C1 segment of cervical spinal cord (tissue), 14 donors: ENCODE measurements around the gene FBLN7.

Source experiments
- DNase-seq, 14 donors: peaks; one replicate each; lab custom pipeline; 2025; lab: John Stamatoyannopoulos, UW

The FBLN7 gene

GRCh38 chr2:112157472-112157871 lies 19.3 kb downstream of the FBLN7 start:
- no peak for DNase-seq

DNA sequence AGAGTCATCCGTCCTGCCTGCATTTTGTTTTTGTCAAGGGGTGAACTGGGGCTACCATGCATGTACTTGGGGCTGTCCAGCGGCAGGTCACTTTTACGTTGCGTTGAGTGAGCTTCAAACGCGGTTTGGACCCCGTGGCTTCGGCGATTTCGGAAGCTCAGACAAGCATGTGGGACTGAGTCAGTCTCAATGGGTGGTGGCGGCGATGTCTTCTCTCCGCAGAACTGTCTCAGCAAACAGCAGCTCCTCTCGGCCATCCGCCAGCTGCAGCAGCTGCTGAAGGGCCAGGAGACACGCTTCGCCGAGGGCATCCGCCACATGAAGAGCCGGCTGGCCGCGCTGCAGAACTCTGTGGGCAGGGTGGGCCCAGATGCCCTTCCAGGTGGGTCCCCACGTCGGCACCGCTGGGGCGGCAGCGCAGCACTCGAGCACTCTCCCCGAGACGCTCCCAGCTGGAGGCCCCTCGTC lies 21.3 kb downstream of the FBLN7 start:
- DNase-seq, result no peak

- DNase-seq, result no peak
These were observed 22.4 kb downstream of the FBLN7 start for GRCh38 chr2:112160283-112161250.

GRCh38 chr2:112161431-112162145 lies 23.4 kb downstream of the FBLN7 start:
- no peak for DNase-seq

GRCh38 chr2:112162341-112162740 lies 24.2 kb downstream of the FBLN7 start:
- DNase-seq, result no peak

- no peak for DNase-seq
These were observed 24.8 kb downstream of the FBLN7 start for GRCh38 chr2:112162956-112163355.

DNA sequence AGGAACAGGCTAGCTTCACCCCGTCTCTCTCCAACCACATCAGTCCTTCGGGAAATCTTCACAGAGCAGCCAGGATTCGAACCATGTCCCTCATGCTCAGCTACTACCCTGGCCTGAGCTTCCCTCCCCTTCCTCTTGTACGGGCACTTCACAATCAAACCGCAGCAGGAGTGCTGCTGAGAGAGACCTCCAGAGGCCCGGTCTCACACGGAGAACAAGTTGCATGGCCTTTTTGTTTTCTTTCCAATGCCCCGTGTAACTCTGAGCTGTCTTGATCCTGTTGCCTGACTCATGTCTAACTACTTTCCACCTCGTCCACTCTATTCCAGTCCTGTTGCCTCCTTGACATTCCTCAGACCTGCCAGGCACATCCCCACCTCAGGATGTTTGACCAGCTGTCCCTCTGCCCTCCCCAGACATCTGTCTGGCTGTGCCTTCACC lies 25.4 kb downstream of the FBLN7 start:
- no peak for DNase-seq

- DNase-seq, result no peak
These were observed 26.7 kb downstream of the FBLN7 start for GRCh38 chr2:112164876-112165275.

DNA sequence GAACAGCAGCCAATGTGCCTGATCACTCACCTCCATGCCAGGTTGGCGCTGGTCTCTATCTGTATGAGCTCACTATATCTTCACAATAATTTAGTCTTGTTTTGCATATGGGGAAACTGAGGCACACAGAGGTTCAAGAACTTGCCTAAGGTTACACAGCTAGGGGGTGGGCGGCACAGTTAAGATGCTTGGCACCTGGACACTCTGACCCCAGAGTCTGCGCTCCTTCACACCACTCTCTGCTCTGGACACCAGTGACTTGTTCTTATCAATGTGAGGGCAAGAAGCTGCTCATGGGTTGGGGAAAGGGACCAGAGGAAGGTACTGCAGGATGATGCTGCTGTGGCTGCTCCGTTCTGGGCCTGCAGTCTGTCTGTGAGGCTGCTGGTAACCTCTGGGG lies 27.1 kb downstream of the FBLN7 start:
- no peak for DNase-seq

DNA sequence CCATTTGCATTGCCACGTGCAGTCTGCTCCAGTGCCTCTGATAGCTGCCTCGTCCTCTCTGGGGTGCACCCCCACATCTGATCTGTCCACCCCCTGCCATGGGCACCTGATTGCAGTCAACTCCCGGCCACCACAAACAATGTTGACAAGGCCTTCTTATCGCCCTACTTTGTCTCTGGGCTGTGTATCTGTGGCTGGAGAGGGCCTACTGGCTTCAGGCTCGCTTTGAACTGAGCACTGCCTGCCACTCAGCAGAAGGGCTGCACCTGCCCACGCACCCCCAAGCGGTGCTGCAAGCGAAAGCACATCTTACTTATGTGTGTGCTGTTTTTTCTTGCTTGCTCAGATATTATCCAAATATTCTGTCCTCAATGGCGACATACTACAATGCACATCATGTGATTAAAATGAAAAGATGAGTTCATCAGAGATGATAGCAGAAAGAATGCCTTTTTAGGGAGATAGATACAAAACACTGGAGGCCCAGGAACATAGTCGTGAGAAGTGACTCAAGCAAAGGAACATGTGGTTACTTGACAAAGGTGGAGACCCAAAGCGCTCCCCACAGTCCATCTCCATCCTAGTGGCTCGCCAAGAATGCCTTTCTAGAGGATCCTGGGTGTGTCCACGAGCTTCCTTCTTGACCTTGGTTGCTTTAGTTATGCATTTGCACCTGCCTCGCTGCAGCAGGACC lies 28.8 kb downstream of the FBLN7 start:
- no peak for DNase-seq

DNA sequence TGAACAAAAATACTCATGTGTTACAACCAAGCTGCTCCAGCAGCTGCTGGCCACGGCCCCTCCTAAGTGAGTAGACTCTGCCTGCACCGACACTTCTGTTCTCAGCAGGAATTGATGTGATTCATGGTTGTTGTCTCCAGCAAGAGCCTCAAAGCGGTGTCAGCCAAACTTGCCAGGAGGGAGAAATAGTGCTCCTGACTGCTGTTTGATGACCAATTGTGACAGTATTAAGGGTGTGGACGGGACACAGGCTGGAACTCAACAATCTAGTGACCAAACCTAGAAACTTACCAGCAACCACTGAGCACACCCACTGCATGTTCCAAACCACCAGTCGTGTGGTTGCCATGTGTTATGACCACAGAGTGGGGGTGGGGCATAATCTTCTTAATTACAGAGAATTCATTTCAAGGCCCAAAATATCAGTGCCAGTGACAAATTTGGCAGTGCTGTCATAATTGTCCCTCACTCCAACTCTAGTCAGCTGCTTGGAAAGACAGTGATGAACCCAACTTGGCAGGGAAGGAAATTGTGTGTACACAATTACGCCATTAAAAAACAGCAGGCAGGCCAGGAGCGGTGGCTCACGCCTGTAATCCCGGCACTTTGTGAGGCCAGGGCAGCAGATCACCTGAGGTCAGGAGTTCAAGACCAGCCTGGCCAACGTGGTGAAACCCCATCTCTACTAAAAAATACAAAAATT lies 30.4 kb downstream of the FBLN7 start:
- DNase-seq, result no peak

- no peak for DNase-seq
These were observed 32.3 kb downstream of the FBLN7 start for GRCh38 chr2:112170495-112170894.

DNA sequence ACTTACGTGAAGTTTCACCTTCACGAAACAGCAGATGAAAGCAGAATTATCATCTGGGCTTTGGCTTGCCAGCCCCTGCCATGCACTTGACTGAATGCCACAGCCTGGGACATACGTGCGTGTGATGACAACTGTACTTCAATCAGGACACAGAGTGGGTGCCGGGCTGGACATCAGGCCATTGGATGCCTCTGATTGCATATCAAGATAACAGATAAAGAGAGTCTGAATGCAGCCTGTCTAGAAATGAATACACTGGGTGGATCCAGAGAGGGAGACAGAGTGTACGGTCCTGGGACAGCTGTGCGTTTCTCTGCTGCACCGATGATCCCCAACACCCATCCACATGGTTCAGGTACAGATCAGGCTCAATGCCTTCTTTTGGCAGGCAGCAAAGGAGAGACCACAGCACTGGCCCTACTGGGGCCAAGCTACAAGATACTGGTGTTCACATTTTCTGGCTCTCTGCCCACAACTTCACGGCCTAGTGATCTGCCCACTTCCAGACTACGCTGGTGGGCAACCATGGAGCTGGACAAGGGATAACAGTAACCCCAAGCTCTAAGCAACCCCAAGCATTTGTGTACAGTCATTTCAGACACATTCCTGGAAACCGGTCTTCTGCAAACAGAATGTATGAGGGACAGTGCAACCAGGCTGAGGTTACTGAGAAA lies 35.6 kb downstream of the FBLN7 start:
- DNase-seq, result no peak

- DNase-seq, result no peak
These were observed 36.2 kb downstream of the FBLN7 start for GRCh38 chr2:112174383-112174782.

DNA sequence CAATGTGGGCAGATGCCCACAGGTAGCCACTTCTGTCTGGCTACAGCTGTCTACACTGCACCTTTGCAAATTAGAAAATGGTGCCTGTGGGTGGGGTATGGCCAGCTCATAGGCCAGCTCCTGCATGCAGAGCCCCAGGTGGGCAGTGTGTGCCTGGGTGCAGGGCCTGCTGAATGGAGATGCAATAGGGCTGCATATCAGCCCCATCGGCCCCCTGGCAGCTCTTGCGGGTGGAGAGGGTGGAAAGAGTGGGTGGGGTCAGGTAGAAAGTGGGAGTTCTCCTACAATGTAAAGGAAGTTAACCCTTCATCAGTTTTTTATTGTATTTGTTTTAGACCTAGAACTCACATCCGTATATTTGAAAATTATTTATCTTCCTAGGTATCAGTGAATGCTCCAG lies 37.1 kb downstream of the FBLN7 start:
- DNase-seq, result no peak

GRCh38 chr2:112175958-112176573 lies 37.9 kb downstream of the FBLN7 start:
- no peak for DNase-seq

DNA sequence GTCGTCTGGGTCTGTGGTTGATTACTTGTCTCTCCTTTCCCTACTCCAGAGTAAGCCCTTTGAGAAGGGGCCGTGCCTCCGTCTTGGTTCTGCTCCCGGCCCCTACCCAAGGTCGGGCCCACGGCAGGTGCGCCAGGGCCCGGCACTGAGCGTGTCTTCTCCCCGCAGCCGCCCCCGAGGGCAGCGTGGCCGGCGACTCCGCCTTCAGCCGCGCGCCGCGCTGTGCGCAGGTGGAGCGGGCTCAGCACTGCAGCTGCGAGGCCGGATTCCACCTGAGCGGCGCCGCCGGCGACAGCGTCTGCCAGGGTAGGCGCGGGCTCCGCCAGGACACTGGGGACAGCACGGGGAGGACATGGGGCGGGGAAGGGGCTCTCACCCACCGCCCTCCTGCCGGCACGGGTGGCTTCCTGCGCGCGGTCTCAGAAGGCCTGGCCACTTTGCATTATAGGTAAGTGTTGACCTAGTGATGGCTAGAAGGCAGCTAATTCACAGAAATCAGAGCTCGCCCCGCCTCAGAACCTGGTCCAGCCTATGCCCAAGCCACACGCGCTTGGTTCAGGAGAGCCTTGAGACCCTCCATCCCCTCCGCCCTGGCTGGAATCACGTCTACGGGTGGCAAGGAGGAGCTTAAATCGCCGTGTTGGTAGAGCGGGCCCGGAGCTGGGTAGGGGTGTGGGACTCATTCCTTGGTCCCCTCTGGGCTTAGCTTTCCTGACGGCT lies 43.5 kb downstream of the FBLN7 start:
- no peak for DNase-seq

- DNase-seq, result no peak
These were observed 44.4 kb downstream of the FBLN7 start for GRCh38 chr2:112182581-112183034.

- DNase-seq, result no peak
These were observed 45.3 kb downstream of the FBLN7 start for GRCh38 chr2:112183327-112184025.
